Left ventricle myocardium superior (tissue), 1 donor: ENCODE measurements around the gene CD34. TPM values are rescaled to one million over a fixed set of nuclear protein-coding genes. Genes with fewer than 3 reads are reported as not detected.
"Not testable (repeated sequence)": the region's sequence is repeated elsewhere in the genome, so short reads cannot be mapped to it uniquely, and the experiment has no call there.

ENCODE experiments used
- ATAC-seq: fragments of 200-7000 bp; cut with Tn5 transposase; one replicate; pipeline ENCODE4 v1.9.1; 2020; ENCODE audit warnings: mild to moderate bottlenecking, moderate library complexity
- DNase-seq: peaks from one replicate; pipeline ENCODE4 v3.0.0-alpha.2; 2020
- intact Hi-C: fragments of 100-400 bp; cut with micrococcal nuclease; formaldehyde crosslinking; loops from one replicate; pipeline ENCODE4 v1.11.0; 2022
- total RNA-seq: library from RNA; stranded (reverse); fragmentation: NEBNext Ultra II Directional; extraction: Animal tissue kit (Norgen Biotek cat#: 25700); gene quantifications from one replicate; pipeline ENCODE4 v1.2.1, GENCODE V29; 2021
- donor health status: DM: no; HTN: yes; CAD: no; lungs with severe emphysema.

CD34 gene
- total RNA-seq, 1 donor from 2014 or later = 72.1 TPM

DNA sequence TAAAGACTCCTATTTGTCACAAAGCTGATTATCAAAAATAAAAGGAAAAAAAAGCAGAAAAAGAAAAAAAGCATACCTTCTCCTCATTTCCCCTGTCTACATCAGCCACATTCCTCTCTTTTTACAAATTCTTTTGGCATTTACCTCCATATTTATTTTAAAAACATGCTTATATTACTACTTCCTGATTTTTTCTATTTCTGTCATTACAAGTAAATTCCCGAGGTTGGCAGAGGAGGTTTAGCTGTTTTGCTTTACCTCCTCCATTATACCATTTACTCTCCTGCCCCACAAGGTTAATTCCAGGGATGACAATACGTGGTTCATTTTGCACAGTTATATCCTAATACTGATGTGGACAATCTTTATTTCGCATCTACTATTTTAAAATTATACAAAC is 26.3 kb upstream of the CD34 start:
- DNase-seq (no peak), ATAC-seq (no peak)
- intact Hi-C loops = no loop called here

DNA sequence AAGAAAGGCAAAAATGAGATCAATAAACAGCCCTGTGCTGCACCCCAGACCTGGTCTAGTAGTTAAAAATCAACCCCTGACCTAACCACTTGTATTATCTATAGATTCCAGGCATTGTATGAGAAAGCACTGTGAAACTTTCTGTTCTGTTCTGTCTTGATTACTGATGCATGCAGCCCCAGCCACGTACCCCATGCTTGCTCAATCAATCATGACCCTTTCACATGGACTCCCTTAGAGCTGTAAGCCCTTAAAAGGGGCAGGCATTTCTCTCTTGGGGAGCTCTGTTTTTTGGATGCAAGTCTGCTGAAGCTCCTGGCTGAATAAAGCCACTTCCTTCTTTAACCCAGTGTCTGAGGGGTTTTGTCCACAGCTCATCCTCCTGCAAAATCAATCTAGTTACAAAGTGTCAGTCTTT is 24.2 kb upstream of the CD34 start:
- DNase-seq = no peak
- intact Hi-C loops = no loop called here
- ATAC-seq = no peak

DNA sequence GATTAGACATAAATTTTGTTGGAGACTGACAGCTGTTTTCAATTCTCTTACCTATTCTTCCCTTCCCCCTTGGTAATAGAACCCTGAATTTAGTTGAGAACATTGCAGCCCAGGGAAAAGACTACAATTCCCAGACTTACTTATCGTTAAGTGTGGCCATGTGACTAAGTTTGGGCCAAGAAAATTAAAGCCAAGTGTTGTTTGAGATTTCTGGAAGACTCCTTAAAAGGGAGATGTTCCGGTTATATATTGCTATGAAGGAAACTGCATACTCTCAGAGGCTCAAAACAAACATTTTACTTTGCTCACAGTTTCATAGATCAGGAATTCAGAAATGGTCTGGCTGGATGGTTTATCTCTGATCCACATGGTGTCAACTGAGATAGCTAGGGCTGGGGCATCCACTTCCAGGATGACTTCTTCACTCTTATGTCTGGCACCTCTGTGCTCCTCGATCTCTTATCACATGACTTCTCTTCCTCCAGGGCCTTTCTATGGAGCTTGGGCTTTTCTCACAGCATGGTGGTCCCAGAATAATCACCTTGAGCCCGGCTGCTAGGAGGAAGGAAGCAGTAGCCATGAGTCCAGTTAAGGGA is 22.4 kb upstream of the CD34 start:
- ATAC-seq (no peak), DNase-seq (no peak)
- intact Hi-C loops = no loop called here

DNA sequence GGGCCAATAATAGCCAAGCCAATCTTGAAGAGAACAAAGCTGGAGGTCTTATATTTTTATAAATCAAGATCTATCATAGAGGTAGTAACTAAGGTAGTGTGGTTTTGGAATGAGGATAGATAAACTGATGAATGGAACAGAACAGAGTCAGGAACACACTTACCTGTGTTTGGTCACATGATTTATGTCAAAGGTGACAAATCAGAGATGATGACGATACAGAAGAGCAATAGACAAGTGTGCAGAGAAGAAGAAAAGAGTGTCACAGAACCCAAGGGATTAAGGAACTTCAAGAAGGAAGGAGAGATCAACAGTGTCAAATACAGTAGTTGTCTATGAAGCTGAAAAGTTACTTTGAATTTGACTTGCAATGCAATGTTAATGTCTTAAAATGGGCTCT is 16.1 kb upstream of the CD34 start:
- ATAC-seq (no peak), DNase-seq (no peak)
- intact Hi-C loops = no loop called here

DNA sequence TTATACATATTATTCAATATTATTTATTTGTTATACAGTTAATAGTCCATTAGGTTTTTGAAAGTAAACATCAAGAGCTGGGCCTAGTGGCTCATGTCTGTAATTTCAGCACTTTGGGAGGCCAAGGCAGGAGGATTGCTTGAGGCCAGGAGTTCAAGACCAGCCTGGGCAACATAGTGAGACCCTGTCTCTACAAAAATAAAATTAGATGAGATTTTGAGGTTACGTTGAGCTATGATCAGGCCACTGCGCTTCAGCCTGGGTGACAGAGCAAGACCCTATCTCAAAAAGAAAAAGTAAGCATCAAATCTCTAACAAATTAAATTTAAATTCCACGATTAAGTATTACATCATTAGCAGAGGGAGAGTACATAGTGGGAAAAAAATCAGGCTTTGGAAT is 15.0 kb upstream of the CD34 start:
- DNase-seq, ATAC-seq, intact Hi-C loops: not testable (repeated sequence)

DNA sequence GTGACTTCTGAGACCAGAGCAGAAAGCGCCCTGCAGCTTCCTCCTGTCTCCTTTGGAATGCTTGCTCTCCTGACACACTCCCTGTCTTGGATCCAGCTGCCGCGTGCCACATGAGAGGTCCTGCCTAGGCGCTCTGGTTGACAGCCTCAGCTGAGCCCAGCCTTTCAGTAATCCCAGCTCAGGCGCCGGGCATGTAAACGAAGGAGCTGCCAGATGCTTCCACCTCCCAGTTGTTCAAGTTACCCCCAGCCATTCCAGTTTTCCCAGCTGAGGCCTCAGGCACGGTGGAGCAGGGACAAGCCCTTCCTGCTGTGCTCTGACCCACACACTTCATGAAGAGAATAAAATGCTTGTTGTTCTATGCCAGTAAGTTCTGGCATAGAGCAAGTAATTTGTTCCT is 14.3 kb upstream of the CD34 start:
- ATAC-seq = peak; percentile 45

DNA sequence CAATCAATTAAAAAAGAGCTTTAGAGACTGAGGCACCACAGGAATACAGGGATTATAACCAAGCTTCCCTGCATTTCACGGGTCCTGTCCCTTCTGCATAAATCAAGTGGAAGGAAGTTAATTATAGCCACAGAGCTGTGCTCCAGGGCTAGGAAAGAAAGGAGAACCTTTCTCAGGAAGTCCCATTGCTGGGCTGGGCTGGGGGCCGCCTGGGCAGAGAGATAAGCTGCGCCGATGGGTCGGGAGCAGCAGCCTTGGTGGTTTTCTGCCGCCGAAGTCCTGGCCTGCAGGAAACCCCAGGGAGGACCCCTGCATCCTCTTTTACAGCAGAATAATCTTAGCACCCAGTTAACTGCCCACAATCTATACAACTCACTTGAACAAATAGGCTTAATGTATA is 12.6 kb upstream of the CD34 start:
- intact Hi-C loops = no loop called here

More for the DNA sequence above, 14.3 kb upstream of the CD34 start:
- peak; percentile 72 for DNase-seq
- intact Hi-C loops = no loop called here

DNA sequence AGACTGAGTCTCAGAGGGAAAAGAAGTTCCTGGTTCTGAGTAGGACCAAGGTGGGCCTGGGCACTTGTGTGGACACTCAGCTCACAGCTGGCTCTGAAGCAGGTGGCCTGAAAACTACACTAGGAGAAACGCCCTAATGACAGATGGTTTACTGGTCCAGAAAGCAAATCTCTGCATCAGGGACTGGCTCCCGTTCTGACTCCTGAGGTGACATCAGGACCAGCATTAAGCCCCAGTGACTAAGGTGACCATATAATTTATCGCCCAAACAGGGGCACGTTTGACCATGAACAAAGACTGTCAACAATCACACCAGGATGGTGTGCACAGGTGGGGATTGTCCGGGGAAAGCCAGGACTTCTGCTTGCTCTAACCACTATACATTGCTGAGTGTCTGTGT is 12.2 kb upstream of the CD34 start:
- ATAC-seq (no peak), DNase-seq (no peak)
- intact Hi-C loops = no loop called here

More for the DNA sequence above, 12.6 kb upstream of the CD34 start:
- ATAC-seq (peak; percentile 12), DNase-seq (no peak)

DNA sequence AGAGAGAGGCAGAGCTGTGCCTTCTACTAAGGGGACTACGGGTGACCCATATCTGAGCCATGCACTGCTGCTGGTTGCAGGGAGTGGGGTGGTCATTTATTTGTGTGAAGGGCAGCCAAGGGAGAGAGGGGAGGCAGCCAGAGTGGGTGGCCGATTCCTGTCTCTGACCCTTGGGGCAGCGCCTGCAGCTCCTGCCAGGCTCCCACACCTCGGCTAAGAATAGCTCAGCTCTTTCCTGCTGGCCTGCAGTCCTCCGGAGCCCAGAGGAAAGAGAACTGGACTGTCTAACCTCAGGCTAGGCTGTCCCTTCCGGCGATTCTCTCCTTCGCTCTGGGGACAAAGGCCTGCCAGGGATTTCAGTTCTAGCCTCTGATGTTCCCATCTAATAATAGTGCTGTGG is 11.6 kb upstream of the CD34 start:
- DNase-seq (peak; percentile 76), ATAC-seq (peak; percentile 80)
- intact Hi-C loops = no loop called here

DNA sequence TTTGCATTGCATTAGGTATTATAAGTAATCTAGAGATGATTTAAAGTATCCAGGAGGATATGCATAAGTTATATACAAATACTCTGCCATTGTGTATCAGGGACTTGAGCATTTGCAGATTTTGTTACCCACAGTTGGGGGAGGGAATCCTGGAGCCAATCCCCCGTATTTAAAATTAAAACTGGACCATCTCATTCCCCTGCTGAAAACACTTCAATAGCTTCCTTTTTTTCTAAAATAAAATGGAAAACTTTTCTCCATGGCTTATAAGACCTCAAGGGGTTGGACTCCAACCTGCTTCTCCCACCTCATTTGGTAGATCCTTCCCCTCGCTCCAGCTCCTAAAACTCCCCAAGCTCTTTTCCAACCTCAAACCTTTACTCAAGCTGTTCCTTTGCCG is 10.4 kb upstream of the CD34 start:
- ATAC-seq (no peak), DNase-seq (no peak)
- intact Hi-C loops = no loop called here

DNA sequence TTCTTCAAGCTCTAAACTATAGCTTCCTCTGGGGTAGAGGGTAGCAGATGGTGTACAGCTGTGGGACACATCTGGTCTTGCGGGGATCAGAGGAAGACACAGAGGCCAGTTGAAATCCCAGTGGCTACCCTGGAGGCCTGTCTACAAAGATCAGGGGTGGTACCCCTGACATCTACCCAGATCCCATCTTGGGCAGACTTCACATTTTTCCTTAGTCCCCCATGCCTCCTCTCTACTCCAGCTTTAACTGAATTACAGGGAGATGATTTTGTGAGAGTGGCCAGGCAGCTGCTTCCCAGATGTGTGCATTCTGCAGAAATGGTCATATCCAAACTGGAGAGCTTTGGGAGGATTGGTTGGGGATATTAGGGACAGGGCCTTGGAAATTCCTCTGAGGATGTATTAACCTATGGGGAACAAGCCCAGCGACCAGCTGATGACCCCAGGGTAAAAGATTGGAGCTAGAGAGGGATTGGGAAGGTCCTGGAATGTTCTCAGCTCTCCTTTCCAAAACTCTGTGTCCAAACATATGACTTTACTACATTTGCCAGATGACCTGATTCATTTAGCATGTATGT is 9.6 kb upstream of the CD34 start:
- ATAC-seq (peak; percentile 42), DNase-seq (no peak)
- intact Hi-C loops = no loop called here

DNA sequence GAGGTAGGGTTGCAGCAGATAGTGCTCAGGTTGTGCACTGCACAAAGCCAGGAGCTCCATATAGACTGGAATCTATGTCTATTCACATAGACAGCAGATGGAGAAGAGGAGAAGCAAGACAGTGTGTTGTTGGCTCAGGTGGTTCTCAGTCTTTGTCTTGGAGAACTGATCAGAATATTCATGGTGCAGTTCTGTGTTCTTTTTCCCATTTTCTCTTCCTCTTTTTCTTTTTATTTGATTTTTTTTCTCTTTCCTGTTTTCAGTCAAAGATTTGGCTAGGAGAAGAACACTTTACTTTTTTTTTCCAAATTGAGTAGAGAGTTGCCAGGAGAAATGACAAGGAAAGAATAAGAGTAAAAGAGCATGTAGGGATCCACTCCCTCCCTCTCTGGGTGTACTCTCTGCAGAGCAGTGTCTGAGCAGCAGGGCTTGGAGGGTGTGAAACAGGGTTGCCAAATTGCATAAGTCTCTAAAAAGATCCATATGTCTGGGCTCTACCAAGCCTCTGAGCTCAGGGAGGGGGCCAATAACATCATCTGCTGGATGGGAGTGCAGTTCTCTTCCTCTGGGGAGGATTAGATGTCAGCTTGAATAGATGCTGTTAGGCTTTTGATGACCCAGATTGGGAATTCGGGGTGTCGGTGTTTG is 8.7 kb upstream of the CD34 start:
- ATAC-seq (peak; percentile 80), DNase-seq (peak; percentile 39)
- intact Hi-C loops = no loop called here

DNA sequence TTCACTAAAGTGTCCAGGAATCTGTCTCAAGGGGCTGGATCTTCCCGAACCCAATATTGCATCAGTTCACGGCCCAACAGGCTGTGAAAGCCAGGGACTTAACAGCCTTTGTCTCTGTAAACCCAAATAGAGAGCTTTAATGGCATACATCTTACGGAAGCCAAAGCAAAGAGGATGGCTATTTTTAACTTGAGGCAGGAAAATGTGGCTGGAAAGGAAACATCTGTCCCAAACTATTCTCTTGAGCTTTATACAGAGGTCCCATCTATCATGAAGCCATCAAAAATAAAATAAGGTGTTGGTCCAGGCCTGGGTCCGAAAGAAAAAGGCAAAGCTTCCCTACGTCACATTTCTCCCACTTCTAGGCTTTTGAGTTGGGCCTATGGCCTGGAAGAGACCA is 7.7 kb upstream of the CD34 start:
- ATAC-seq (no peak), DNase-seq (no peak)
- intact Hi-C loops = no loop called here

DNA sequence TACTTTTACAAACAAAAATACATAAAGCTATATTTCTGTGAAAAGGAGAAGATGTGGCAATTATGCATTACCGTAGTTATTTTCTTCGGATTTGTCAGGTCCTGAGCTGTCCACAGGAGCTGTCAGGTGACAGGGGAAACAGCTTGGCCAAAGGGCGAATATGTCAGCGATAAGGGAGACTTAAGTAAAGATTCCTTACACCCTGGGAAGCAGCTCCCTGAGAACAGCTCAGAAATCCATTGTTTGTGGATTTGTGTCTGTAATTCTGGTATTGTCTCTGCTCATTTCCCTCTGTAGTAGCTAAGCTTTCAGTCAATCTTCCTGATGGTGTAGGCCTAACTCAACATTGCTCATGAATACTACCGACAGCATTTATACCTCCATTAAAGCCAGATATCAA is 7.1 kb upstream of the CD34 start:
- no peak for DNase-seq
- ATAC-seq = no peak
- intact Hi-C loops = no loop called here

DNA sequence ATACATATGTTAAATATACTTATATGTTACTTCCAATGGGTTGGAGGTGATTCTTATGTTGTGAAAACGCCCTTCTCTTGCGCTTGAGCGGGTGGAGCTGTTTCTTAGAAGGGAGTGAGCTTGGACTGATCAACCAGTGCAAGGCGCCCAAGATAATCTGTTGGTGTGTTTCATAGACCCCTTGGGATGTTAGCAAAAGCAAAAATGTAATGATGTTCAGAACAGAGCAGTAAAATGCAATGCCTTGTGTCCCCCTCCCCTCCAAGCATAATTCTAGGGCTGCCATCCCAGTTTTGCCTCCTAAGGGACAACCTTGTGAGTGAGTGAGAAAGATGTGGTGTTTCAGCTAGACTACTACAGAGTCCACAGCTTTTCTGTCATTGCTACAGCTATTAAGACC is 6.2 kb upstream of the CD34 start:
- peak; percentile 60 for ATAC-seq
- peak; percentile 47 for DNase-seq

DNA sequence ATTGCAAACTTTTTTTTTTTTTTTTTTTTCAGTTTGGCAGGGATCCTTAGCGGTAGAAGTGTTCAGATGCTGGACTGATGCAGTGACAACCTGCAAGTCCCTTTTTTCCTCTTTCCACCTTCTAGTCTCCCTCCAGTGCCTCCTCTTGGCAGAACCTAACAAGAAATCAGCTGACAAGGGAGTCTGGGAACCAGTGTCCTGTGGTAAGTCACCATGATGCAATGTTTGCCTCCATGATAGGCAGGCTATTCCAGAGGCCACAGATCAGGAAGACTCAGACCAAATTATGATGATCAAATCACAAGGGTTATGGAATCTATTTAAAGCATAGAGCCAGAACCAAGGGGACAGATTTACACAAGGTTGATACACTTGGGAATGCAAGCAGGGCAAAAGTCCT is 3.0 kb upstream of the CD34 start:
- intact Hi-C loops = no loop called here
- ATAC-seq (no peak), DNase-seq (no peak)

More for the DNA sequence above, 6.2 kb upstream of the CD34 start:
- intact Hi-C loops = no loop called here

DNA sequence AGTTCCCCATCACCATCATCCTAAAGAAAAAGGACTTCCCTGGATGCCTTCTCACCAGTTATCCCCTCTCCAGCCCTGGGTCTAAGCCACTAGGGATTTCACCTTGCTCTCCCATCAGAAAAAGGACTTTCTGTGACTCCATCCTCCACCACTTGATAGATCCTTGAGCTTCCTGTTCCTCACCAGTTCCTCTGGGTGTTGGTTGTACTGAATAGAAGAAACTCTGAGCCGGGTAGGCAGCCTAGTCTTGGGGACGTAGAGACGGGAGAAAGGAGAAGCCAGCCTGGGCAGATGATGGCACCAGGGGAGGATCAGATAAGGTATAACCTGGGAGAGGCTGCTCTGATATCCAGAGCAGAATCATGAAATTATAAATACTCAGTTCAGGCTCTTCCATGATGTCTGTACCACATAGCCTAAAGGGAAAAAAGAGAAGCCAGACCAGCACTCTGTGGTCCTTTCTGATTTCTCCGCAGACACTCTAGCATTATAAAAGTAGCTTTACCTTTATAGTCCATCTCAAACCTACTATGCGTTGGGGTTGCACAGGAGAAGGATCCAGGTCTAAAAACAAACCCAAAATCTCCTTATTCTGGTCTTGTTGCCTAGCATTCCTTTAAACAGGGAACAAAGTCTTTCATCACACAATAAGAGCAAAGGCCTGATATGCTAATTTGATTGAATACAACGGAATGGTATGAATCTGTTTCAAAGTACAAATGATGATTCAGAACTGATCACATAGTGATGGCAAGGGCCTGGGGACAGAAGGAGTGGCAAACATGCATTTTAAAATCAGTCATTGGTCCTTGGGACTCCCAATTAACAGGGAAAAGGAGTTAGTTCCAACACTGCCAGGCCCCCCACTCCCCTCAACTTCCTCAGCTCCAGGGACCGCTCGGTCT is 1.2 kb upstream of the CD34 start:
- intact Hi-C loops = no loop called here
- ATAC-seq = no peak

DNA sequence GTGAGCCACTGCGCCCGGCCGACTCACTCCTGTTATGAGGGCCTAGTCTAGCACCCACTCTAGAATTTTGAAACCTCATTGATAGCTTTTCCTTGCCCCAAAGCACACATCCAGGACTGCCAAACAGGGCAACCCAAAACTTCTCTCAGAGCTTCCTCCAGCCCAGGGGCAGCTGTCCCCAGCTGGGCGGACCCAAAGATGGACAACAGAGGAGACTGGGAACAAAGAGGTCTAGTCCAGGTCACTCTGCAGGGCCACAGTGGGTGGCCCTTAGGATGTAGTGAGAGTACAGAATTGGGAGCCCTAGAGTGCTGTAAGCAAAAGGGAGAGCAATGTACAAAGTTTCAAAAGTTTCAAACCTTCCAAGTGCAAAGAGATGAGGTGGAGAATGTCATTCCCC is 1.2 kb downstream of the CD34 start:
- intact Hi-C loops = no loop called here
- DNase-seq (peak; percentile 46), ATAC-seq (peak; percentile 15)

More for the DNA sequence above, 1.2 kb upstream of the CD34 start:
- DNase-seq = no peak

DNA sequence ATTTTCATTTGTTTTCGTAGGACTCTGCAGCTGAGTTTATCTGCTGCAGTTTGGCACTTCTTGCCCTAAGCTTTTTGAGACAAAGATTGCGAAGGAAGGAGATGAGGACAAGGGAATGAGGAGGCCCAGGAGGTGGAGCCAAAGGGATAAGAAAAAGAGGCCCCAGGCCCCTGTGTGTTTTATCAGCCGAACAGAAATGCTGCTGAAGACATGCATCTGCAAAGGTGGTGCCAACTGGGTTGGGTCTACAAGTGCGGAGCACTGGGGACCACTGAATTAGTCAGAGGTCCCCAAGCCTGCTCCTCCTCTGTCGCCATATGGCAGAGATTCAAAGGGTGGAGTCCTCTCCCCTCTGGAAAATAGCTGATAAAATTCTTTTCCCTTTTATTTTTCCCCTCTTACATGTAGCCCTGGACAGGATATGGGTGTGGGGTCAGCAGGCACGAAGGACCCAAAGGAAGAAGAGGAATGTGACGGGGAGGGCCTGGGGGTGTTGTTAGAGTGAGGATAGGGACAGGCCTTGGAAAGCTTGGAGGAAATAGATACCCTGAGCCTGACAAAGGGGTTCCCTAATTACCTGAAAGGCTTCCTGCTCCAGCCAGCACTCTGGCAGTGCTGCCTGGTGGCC is 2.7 kb downstream of the CD34 start:
- ATAC-seq (peak; percentile 65), DNase-seq (peak; percentile 62)
- intact Hi-C loops = no loop called here
